Epithelial cell of proximal tubule (primary cell): ENCODE results near the gene NXT1. TPM values are rescaled to one million over a fixed set of nuclear protein-coding genes. Genes with fewer than 3 reads are reported as not detected.

Source experiments
- DNase-seq: peaks from one replicate; pipeline ENCODE4 v3.0.0-alpha.2; 2011; ENCODE audit warnings: low read depth
- H3K4me3 ChIP-seq: 2 replicates; pipeline ENCODE4 v1.5.1; 2011; ENCODE audit warnings: low read depth, mild to moderate bottlenecking, low read length
- total RNA-seq: library from RNA; depleted of rRNA; stranded (reverse); fragments of >200 nt; gene quantifications from 2 replicates; pipeline ENCODE4 v1.2.3, GENCODE V29; 2015
- TF ChIP-seq, protein P1 (sequence below): conservative IDR thresholded peaks from 2 replicates; pipeline ENCODE4 v1.5.1; 2012; ENCODE audit warnings: low read depth, mild to moderate bottlenecking, low read length

NXT1 gene
- 47.0 and 84.6 TPM in 2 replicates for total RNA-seq

GRCh38 chr20:23350196-23350903 lies at the start of gene NXT1:
Gene NXT1, plus strand, starts transcription at chr20:23350791. Its CDS starts 3,251 bp downstream, at chr20:23354042.
- peak within 1 kb of the TSS; percentile 76 for H3K4me3 ChIP-seq
- DNase-seq: peak; percentile 93
- TF ChIP-seq, protein P1, sequence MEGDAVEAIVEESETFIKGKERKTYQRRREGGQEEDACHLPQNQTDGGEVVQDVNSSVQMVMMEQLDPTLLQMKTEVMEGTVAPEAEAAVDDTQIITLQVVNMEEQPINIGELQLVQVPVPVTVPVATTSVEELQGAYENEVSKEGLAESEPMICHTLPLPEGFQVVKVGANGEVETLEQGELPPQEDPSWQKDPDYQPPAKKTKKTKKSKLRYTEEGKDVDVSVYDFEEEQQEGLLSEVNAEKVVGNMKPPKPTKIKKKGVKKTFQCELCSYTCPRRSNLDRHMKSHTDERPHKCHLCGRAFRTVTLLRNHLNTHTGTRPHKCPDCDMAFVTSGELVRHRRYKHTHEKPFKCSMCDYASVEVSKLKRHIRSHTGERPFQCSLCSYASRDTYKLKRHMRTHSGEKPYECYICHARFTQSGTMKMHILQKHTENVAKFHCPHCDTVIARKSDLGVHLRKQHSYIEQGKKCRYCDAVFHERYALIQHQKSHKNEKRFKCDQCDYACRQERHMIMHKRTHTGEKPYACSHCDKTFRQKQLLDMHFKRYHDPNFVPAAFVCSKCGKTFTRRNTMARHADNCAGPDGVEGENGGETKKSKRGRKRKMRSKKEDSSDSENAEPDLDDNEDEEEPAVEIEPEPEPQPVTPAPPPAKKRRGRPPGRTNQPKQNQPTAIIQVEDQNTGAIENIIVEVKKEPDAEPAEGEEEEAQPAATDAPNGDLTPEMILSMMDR: no peak

DNA sequence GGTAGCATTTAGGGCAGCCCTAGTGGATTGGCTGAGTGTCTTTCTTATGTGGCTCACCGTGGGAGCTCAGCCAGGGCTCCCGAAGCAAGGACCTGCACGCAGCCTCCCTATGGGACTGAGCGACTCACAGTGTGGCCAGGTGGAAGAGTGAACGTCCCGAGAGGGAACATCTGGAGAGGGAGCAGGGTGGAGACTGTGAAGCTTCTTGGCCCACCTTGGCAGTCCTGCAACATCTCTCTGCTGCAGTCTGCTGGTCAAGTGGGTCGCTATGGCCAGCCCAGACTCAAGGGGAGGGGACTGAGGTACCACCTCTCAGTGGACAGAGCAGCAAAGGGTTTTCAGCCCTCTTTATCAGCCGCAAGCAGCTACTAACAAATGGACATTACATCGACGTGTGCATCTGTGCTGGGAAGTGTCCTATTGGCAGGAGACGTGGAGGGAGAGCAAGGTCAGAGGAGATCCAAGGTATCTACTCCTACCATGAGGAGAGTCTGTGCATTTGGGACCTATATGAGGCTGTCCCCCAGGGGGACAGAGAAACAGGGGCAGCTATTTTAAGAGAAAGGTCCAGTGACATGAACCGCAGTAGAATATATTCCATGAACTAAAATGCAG lies 49.0 kb upstream of the NXT1 start:
- H3K4me3 ChIP-seq: no peak overlapping the region
- DNase-seq: no peak

DNA sequence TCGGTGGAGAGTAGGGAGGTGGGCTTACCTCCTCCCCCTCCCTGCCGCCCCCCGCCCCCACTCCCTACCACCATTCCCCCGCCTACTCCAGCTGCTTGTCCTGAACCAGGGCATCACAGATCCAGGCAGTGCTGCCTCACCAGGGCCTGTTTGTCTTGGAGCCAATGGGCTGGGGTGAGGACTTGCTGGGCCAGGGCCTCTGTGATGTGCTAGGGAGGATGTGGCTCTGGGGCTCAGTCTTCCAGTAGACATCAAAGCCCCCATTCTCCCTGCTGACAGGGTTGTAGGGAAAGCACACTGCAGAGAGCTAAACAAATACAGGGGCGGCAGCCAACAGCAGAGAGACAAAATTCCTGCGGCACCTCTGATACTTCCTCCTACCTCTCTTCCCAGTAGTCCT lies 48.2 kb upstream of the NXT1 start:
- no peak for DNase-seq
- TF ChIP-seq, protein P1: no peak
- H3K4me3 ChIP-seq: no peak overlapping the region

More for the DNA sequence above, 49.0 kb upstream of the NXT1 start:
- TF ChIP-seq, protein P1: no peak

DNA sequence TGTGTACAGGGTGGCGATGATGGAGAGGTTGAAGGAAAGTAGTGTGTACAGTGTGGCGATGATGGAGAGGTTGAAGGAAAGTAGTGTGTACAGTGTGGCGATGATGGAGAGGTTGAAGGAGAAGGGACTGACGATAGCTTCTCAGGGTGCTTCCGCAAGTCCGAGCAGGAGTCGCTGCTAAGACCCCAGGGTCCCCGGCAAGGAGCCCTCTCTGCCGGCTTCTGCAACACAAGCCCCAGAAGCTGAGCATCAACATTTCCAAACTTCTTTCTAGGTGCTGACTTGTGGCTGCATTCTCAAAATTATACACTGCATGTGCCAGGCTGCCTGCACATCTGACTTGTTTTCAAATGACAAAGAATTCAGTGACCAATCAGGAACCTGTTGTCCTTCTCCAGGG lies 47.8 kb upstream of the NXT1 start:
- no peak for DNase-seq
- no peak overlapping the region for H3K4me3 ChIP-seq
- TF ChIP-seq, protein P1: no peak

- TF ChIP-seq, protein P1: no peak
- DNase-seq: no peak
- H3K4me3 ChIP-seq: no peak overlapping the region
These were observed 47.1 kb upstream of the NXT1 start for GRCh38 chr20:23303325-23304102.

DNA sequence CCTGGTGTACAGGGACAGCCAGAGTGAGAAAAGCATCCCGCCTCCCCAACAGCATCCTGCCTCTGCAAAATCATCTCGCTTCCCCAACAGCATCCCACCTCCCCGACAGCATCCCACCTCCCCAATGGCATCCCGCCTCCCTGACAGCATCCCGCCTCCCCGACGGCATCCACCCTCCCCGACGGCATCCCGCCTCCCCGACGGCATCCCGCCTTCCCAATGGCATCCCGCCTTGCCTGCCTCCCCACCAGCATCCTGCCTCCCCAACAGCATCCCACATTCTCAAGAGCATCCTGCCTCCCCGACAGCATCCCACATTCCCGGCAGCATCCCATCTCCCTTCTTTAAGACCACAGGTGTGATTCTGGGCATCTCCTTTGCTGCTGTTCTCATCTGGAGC lies 46.0 kb upstream of the NXT1 start:
- no peak overlapping the region for H3K4me3 ChIP-seq
- no peak for DNase-seq
- TF ChIP-seq, protein P1: no peak
